Stimulated activated CD8-positive, alpha-beta memory T cell treated with anti-CD3 and anti-CD28 coated beads, Interleukin-4, amount 100 ng/mL, for 4 hours (primary cell): Measurements from ENCODE around the gene TMEM198.

ENCODE experiments used
- DNase-seq, 2 donors: peaks; one replicate each; pipeline ENCODE4 v3.0.0-alpha.2; 2020; ENCODE audit warnings: low read depth in 2 of 2, low spot score in 1 of 2

Gene TMEM198

DNA sequence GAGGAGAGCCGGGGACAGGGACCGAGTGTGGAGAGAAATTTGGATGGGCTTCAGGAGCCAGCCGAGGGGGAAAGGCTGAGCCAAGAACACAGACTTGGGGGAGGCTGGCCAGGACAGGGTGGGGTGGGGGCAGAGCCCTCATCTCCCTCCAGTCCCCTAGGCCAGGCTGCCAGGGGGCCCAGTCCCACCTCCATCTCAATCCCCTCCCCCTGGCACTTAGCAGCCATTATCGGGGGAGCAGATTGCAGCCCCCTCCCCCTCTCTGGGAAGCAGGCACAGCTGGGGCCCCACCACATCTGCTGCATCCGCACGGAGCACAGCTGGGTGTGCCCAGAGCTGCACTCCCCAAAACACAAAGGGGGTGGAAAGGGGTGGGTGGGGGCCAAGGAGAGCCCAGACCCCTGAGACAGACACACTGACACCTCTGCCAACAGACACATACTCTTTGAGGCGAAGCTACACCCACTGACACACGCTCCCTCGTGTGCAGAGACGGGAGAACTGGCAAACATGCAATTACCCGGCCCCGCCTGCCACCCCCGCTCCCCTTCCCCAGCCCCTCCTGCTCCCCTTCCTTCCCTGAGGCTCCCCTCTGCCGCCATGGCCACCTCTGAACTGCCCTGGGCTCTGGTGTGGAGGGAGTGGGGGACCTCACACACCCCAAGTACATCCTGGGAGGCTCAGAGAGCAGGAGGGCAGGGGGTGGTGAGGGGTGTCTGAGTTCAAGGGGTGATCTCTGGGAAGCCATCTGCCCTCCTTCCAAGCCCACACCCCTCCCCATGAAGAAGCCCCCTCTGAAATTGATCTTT is 34.7 kb upstream of the TMEM198 start:
- DNase-seq: no peak

DNA sequence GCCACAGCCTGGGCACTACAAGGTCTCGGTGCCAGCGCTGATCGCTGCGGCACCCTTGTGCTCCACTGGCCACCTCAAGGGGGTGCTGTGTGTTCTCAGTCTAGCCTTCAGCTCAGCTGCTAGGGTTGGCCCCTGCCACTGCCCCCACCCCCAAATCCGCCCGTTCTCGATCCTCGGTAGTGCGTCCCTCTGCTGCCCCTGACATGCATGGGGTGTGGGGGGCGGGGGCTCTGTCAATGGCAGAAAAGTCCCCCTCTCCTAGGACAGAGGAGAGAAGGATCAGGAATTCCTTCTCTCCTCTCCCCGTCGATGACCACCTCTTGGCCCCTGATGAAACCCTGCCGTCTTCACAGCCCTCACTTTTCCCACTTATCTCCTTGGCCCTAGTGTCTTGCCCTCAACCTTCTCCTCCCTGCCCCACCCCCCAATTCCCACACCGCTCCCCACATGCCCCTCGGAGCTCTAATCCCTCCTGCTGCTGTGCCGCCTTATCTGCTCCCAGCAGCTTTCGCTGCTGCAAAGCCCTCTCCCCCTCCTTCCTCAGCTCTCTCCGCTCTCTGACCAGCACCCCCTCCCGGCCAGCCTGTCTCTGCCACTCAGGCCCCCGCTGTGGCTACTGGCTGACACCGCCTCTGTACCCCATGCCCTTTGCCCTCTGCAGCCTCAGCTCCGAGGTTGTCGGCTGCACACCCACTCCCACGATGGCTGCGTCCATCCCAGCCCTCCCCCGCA is 33.9 kb upstream of the TMEM198 start:
- no peak for DNase-seq

DNA sequence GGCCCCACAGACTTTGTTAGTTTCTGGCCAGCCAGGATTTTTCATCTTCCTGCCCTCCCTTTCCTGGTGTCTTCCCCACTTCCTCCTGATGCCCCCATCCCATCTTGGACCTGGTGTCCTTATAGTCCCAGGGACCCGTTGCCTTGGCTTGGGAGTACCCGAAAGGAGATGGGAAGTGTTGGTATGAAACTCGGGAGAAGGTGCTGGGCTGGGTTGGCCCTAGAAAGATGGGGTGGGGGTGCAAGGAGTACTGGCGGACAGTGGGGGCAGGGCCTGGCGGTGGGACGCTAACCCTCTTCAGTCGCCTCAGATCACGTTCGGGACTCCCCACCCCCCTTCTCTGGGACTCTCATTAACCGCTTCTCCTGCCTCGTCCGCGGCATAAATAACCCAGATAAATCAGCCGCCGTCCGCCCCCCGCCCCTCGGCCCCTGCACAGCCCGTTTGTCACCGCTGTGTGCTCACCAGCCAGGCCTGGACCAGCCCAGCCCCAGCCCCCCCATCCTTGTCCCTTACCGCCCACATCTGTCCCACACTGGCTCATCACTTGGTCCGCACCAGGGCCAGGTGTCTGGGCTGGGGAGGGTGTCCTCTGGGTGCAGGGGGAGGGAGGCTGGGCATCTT is 33.2 kb upstream of the TMEM198 start:
- DNase-seq: no peak

DNA sequence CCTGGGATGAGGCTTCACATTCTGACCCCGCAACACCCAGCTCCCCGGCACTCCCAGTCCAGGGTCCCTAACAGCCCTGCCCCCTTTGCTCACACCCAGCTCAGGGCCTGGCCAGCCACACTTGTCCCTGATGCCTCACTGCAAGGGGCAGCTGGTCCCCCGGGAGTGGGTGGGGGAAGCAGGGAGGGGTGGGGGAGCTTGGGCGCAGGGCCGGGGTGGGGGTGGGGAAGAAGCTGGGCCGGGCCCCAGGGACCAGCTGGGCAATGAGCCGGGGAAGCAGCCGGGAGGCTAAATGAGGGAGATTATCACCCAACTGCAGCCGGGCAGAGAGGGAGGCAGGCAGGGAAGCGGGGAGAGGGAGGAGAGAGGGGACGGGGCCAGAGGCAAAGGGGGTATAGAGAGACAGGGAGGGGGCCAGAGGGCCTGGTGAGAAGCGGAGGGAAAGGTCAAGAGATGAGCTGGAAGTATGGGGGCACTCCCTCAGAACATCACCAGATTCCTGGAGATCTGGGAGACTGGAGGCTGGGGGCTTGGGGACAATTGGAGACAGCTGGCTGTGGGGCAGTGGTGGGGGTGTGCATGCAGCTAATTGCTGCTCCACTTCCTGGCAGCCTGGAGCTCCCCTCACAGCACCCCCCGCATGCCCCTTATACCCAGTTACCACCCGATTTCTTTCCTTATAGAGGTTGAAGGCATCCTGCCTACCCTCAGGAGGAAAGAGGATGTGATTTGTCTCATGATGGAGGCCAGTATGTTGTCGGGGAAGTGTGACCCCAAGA is 32.1 kb upstream of the TMEM198 start:
- no peak for DNase-seq

DNA sequence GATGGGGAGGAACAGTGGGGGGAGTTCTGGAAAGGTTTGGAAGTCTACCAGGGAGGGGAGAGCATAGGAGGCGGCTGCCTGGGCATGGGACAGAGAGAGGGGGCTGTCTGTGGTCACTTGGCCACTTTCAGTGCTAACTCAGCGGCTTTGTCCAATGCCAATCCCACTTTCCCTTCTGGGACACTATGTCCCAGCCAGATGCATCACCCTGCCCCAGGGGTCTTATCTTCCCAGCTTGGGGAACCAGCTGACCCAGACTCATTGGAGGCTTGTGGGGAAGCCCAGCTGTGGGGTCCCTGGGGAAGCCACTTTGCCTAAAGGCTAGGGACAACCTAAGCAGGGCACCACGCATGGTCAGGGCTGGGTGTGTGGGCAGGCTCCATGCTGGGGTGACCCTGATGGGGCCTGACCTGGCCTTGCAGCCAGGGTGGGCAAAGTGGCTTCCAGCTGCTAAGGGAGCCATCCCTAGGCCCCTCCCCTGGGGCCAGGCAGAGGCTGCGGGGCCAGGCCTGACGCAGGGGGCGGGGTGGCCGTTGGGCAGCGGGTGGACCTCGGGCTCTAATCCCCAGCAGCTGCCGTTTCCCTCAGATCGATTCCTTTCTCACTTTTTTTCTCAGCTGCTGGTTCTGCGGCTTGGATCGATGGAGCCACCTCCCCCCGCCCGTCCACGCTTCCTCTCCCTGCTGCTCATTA is 31.2 kb upstream of the TMEM198 start:
- DNase-seq: no peak

DNA sequence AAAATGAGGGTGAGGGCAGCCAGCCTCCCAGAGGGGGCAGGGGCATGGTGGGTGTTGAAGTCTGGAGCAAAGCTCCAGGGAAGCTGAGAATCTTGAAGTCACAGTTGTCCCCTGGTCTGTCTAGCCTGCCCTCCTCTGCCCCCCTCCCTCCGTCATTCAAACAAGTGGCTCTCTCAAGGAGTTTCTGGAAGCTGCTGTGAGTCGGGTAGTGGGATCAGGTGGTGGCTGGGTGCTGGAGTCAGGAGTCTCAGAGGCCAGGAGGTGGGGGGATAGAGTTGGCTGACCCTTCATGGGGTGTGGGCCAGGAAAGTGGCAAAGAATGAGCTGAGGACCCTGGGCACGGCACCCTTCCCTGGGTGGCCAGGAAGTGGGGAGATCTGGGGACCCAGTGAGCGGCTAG is 30.0 kb upstream of the TMEM198 start:
- DNase-seq: no peak

DNA sequence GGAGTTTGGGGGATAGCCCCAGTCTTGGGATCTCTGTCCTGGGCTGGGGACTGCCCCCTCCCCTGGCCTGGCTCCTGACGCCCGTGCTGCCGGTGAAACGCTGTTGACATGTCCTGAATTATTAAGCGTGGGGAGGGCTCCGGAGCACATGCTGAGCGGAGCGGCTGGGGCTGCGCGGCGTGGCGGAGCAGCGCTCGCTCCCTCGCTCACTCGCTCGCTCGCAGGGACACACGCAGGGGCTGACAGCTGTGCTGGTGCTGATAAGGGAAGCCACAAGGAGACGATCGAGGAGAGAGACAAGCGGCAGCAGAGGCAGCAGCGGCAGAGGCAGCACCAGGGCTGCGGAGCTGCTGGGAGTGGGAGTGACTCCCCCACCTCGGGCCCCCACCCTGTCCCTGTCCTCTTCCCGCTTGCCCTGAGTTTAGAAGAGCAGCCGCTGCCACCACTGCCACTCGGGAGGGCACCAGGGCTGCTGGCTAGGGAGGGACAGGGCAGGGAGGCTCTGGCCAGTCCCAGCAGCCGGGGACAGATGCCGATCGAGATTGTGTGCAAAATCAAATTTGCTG is 29.5 kb upstream of the TMEM198 start, which contains the start of gene ASIC4:
Gene ASIC4, plus strand, starts transcription at position 287 of the 566 bp plus-strand sequence. Its CDS starts 243 bp downstream, at position 530.
- DNase-seq: no peak

DNA sequence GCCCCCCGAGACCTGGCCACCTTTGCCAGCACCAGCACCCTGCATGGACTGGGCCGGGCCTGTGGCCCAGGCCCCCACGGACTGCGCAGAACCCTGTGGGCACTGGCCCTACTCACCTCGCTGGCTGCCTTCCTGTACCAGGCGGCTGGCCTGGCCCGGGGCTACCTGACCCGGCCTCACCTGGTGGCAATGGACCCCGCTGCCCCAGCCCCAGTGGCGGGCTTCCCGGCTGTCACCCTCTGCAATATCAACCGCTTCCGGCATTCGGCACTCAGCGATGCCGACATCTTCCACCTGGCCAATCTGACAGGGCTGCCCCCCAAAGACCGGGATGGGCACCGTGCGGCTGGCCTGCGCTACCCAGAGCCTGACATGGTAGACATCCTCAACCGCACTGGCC is 29.0 kb upstream of the TMEM198 start:
- DNase-seq: no peak

DNA sequence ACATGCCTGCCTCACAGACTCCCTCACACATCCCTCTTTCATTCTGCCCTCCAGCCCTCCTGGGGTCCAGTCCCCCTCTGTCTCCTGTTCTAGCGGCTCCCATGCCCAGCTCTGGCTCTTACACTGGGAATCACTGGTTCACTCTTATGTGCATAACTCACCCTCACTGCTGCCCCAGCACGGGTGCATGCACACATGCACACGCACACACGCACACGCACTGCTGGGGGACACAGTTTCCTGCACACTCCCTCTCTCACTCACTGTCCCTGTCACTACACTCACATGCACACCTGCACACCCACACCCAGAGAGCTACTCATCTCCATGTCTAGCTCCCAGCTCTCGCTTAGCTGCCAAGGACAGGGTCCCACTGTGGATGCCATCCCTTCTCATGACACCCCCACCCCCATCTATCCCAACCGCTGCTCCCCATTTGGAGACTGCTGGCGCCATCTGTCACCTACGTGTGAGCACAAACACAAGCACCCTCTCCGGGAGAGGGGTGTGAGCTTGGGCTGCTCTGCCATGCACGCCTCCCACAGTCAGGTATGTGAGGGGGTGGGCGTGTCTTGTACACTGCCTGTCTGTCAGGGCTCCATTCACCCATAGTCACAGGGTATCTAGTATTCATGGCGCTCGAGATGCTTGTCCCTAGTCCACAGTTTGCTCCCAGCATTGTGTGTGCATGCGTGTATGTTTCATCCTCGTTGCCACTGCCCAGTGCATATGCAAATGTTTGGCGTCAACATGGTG is 27.8 kb upstream of the TMEM198 start:
- DNase-seq: no peak

DNA sequence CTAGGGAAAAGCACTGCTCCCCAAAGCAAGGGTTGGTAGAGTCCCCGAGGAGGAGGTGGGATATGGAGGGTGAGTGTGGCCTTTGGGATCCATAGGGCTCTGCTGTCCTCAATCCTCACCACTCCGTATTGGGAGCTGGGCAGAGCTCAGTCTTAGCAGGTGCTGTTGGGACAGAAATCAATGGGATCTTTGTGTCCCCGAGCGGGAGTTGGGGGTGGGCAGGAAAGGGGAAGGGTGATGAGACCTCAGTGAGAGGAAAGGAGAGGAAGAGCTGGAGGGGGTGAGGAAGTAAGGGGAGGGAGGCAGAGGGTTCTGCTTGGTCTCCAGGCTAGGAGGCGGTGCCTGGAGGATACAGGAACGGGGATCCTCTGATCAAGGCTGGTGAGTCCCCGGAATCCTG is 26.9 kb upstream of the TMEM198 start:
- no peak for DNase-seq

DNA sequence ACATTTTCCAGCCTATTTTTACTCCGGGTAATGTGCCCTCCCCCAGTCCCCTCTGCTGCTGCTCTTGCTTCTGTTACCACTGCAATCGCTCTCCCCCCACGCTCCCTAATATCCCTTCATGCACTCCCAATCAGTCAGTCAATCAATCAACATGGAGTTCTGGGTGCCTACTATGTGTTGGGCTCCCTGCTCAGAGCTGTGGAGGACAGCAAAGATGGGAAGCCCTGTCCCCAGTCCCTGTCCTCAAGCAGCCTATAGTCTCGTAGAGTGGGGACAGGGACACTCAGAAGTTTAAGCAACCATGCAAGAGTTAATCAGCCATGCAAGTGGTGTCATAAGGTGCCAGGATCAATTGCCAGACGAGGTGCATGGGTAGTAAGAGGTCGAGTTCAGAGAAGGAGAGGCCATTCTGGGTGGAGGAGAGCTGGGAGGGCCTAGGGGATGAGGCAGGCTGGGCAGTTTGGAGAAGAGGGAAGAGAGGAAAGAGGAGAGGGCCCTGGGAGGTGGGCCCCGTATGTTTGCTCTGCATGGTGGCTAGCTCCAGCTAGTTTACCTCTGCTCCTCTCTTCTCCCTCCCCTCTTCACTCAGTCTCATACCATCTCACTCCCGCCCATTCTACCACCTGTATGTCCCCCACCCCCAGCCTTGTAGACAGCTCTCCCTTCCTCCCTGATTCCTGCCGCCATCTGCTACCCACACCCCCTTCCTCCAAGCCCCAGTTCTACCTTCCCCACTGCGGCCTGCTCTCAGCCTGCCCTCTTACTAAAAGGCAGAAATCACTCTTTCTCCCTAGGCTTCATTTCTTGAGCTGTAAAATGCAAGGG is 25.7 kb upstream of the TMEM198 start:
- DNase-seq: no peak

DNA sequence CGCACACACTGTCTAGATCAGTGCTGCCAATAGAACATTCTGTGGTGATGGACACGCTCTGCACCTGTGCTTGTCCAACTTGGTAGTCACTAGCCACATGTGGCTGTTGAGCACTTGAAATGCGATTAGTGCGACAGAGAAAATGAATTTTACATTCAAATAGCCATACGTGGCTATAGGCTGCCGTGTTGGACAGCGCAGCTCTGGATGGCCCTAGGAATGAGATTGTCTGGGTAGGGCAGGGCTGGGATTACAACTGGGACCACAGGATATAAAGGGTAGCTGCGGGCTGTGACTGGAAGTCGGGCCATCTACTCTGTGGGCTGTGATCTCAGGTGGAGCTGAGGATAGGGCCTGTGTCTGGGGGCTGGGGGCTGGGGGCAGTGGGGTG is 24.3 kb upstream of the TMEM198 start:
- no peak for DNase-seq

DNA sequence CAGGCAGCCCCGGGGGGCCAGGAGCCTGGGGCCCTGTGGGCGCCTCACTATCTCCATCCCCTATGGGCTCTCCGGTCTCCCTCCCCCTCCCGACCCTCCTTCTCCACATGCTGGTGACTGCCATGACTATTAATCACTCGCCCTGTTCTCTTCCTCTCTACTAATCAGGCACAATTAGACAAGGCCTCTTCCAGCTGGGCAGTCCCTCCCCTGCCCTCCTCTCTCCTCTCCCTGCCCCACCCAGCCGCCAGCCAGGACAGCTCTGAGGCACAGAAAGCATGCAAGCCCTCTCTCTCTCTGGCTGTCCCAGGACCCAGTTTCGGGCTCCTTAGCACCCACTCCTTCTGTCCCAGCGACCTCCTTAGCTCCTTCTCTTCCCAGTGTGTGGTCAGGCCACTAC is 23.7 kb upstream of the TMEM198 start:
- DNase-seq: no peak

DNA sequence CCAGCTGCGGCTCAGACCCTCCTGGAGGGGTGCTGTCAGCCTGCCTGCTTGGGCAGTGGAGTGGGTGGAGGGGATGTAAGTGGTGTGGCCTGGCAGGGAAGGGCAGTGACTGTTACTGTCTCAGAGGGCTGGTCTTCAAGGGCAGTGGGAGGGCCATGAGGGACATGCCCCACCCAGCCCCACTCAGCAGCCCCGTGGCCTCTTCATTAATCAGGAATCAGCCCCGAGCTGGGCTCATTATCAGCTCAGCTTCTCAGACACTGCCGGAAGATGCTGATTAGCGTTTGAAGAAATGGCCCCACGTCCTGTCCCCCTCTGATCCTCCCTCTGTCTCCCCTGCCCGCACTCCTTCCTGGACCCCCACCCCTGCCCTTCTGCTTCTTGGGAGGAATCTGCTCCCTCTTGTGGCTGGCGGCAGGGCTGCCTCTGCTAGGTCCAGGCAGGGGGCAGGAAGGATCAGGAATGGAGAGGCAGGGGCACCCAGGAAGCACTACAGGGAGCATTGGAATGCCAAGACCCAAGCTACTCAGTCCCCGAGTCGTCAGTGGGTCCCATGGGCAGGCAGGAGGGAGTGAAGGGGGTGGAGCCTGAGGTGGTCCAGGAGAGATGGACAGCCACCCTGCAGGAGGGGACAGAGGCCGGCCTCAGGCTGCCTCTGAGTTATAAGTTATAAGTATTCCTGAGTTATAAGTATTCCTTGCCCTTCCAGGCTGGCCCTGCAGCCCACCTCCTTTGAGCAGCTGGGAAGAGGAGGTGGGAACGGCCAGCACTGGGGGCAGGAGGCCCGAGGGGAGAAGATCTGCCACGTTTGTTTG is 22.6 kb upstream of the TMEM198 start:
- DNase-seq: no peak

DNA sequence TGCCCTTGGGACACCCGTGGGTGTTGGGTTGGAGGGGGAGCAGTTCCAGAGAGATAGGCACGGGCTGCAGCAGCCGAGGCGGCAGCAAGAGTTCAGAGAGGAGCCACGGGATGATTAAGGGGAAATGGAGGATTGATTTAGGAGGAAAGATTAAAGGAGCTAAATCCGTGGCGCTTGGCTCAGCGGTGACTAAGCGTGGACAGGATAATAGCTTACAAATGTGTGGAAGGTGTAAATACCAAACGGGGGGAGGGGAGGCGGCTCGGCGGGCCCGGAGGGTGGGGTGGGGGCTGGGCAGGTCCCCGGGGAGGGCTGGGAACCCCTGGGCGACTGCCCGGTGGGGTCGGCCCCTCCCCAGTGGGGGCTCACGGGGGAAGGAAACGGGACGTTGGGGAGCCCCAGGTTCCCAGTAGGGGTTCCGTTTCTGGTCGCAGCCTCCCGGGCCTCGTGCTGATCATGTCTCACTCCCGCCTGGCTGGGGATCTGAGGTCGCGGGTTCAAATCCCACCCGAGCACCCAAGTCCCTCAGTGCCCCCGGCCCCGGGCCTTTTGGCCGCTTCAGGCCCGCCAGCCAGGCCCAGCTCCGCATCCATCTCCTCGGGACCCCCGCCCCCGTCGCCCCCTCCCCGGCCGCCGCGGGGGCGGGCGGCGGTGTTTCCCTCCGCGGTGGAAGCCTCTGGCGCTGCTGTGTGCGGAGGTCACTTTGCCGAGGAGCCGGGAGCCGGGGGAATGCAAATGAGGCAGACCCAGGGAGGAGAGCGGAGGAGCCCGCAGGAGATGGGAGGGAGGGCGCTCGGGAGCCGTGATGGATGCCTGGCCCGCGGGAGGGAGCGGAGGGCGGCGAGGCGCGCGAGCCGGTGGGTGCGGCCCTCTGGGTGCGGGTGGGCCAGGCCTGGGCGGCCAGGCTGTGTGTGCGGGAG is 21.5 kb upstream of the TMEM198 start:
- no peak for DNase-seq

DNA sequence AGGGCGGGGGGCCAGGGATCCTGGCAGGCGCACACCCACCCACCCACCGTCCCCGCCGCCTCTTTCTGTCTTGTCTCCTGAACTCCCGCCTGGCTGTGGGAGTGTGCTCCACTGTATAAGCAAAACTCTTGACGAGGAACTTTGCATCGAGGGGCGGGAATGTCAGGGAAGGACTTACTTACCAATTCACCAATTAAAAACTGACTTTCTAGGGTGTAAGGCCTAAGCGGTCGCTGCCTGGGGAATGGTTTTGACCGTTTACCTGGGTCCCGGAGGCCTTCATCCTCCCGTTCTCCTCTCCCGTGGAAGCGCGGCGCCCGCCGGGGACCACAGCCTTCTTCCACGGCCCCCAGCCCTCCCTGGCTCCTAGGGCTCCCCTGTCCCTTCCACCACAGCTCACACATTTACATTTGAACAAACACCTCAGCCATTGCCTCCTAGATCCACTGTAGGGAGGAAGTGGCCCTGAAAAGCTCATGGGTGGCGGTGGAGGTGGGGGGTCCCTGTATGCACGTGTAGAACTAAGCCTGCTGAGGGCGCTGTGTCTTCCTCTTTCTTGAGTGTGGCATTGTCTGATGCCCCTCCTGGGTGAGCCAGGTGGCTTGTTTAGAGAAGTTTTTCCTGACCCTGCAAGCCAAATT is 20.7 kb upstream of the TMEM198 start:
- DNase-seq: no peak
